Neural cell (in vitro differentiated cells): ENCODE data around the gene CHRNA4. TPM values are rescaled to one million over a fixed set of nuclear protein-coding genes. Genes with fewer than 3 reads are reported as not detected.

Experiments used
- H2AFZ ChIP-seq: fragments of 200-600, 300-800 bp; sonication (generic), shearing (Covaris generic); 2 replicates; pipeline ENCODE4 v1.6.0; 2014; ENCODE audit warnings: low read depth, mild to moderate bottlenecking, antibody characterized with exemption, low read length, moderate library complexity
- H3F3A ChIP-seq: fragments of 200-600 bp; shearing (Covaris generic); 2 replicates; pipeline ENCODE4 v1.6.1; 2016; ENCODE audit warnings: mild to moderate bottlenecking, moderate library complexity, mixed read lengths, antibody characterized with exemption, low read length; ENCODE audit not compliant: insufficient read depth, poor library complexity, severe bottlenecking
- H3K27ac ChIP-seq: fragments of 200-600, 300-800 bp; sonication (generic), shearing (Covaris generic); 2 replicates; pipeline ENCODE4 v1.5.1; 2014; ENCODE audit warnings: mild to moderate bottlenecking, low read length, moderate library complexity
- H3K27me3 ChIP-seq: fragments of 300-800, 200-600 bp; sonication (generic), shearing (Covaris generic); 2 replicates; pipeline ENCODE4 v1.6.0; 2014; ENCODE audit warnings: mild to moderate bottlenecking, low read depth, low read length, moderate library complexity; ENCODE audit not compliant: insufficient read depth
- H3K36me3 ChIP-seq: fragments of 300-800, 200-600 bp; sonication (generic), shearing (Covaris generic); 2 replicates; pipeline ENCODE4 v1.5.1; 2014; ENCODE audit warnings: mild to moderate bottlenecking, antibody characterized with exemption, low read length, moderate library complexity; ENCODE audit not compliant: insufficient read depth
- H3K4me2 ChIP-seq: fragments of 300-800, 200-600 bp; sonication (generic), shearing (Covaris generic); 2 replicates; pipeline ENCODE4 v1.6.0; 2014; ENCODE audit warnings: mild to moderate bottlenecking, low read length
- H3K4me3 ChIP-seq: fragments of 300-800, 200-600 bp; sonication (generic), shearing (Covaris generic); 2 replicates; pipeline ENCODE4 v1.5.1; 2014; ENCODE audit warnings: mild to moderate bottlenecking, low read length, moderate library complexity
- H3K79me2 ChIP-seq: fragments of 200-600 bp; shearing (Covaris generic); replicated peaks from 2 replicates; pipeline ENCODE4 v1.6.0; 2014; ENCODE audit warnings: mild to moderate bottlenecking, low read length, moderate library complexity; ENCODE audit not compliant: insufficient read depth
- H3K9ac ChIP-seq: fragments of 300-800, 200-600 bp; sonication (generic), shearing (Covaris generic); 2 replicates; pipeline ENCODE4 v1.6.1; 2016; ENCODE audit warnings: mild to moderate bottlenecking, low read length, mixed read lengths
- H3K9me2 ChIP-seq: fragments of 200-600 bp; shearing (Covaris generic); 2 replicates; pipeline ENCODE4 v1.6.1; 2016; ENCODE audit warnings: mild to moderate bottlenecking, low read length, mixed read lengths; ENCODE audit not compliant: insufficient read depth
- H3K9me3 ChIP-seq: fragments of 200-600, 300-800 bp; sonication (generic), shearing (Covaris generic); 2 replicates; pipeline ENCODE4 v1.6.1; 2016; ENCODE audit warnings: mild to moderate bottlenecking, mixed run types, low read length, moderate library complexity, mixed read lengths
- H4K20me1 ChIP-seq: fragments of 200-600 bp; shearing (Covaris generic); 2 replicates; pipeline ENCODE4 v1.6.1; 2016; ENCODE audit warnings: mild to moderate bottlenecking, mixed run types; ENCODE audit not compliant: insufficient read depth
- EP300 ChIP-seq: fragments of 450-650 bp; conservative IDR thresholded peaks from 2 replicates; pipeline ENCODE4 v1.6.1; 2014; ENCODE audit warnings: antibody characterized with exemption, mild to moderate bottlenecking, moderate library complexity; ENCODE audit not compliant: poor library complexity, severe bottlenecking
- EZH2 ChIP-seq: fragments of 200-600, 300-800 bp; shearing (Covaris generic), sonication (generic); IDR thresholded peaks from 2 replicates; pipeline ENCODE4 v1.6.1; 2014; ENCODE audit warnings: antibody characterized with exemption, low read length, borderline replicate concordance, mild to moderate bottlenecking; ENCODE audit not compliant: insufficient read depth, poor library complexity, severe bottlenecking
- MXI1 ChIP-seq: fragments of 450-650 bp; conservative IDR thresholded peaks from 2 replicates; pipeline ENCODE4 v1.6.1; 2014; ENCODE audit warnings: antibody characterized with exemption, mild to moderate bottlenecking; ENCODE audit not compliant: poor library complexity, severe bottlenecking
- POLR2AphosphoS5 ChIP-seq: IDR thresholded peaks from 2 replicates; pipeline ENCODE4 v1.6.1; 2012
- RAD21 ChIP-seq: fragments of 450-650 bp; conservative IDR thresholded peaks from 2 replicates; pipeline ENCODE4 v1.6.1; 2014; ENCODE audit warnings: antibody characterized with exemption, mild to moderate bottlenecking, moderate library complexity
- SMC3 ChIP-seq: fragments of 450-650 bp; conservative IDR thresholded peaks from 2 replicates; pipeline ENCODE4 v1.6.1; 2014; ENCODE audit warnings: antibody characterized with exemption, mild to moderate bottlenecking, moderate library complexity; ENCODE audit not compliant: poor library complexity
- TAF1 ChIP-seq: IDR thresholded peaks from 2 replicates; pipeline ENCODE4 v1.6.1; 2012; ENCODE audit warnings: low read depth
- polyA plus RNA-seq: library from polyadenylated mRNA; depleted of rRNA; stranded (reverse); fragments of >200 nt; gene quantifications from 2 replicates; pipeline ENCODE4 v1.2.3, GENCODE V29; 2014
- TF ChIP-seq, protein P1 (sequence below): fragments of 450-650 bp; IDR thresholded peaks from 2 replicates; pipeline ENCODE4 v1.5.1; 2014; ENCODE audit warnings: antibody characterized with exemption, mild to moderate bottlenecking, moderate library complexity; ENCODE audit not compliant: poor library complexity, severe bottlenecking
- TF ChIP-seq, protein P2 (sequence below): IDR thresholded peaks from 2 replicates; pipeline ENCODE4 v1.6.1; 2012; ENCODE audit warnings: borderline replicate concordance

The CHRNA4 gene
- polyA plus RNA-seq, 1 donor from 2014 or later = 6.8 TPM

DNA sequence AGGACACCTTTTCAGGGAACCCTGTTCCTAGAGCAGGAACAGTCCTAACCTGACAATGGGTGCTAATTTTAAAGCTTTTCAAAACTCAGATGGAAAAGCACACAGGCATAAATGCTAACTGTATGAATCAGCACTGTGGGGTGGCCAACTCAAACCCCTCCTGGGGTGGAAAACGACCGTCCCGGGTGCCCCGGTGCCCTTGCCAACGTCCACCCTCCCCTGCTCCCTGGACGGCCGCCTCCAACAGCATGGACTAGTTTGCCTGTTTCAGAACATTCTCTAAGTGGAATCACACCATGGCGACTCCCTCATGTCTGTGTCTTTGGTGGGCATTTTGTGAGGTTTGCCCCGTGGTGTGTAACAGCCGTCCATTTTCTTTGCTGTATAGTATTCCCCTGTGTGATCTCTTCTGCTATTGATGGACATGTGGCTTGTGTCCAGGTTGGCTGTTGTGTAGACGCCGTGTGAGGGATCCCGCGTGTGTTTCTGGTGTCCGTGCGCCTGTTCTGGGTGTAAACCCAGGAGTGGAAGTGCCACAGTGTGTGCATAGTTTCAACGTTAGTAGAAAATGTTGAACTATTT is 62.3 kb downstream of the CHRNA4 start:
- Histone ChIP-seq H3F3A (no peaks in the 10 kb centered on the region), H3K4me2 (no peak overlapping the region), H3K9ac (no peak overlapping the region), H3K36me3 (no peaks in the 10 kb centered on the region), H3K27ac (no peak overlapping the region), H3K27me3 (no peaks in the 10 kb centered on the region), H3K9me2 (no peaks in the 10 kb centered on the region), H2AFZ (no peak overlapping the region), H3K9me3 (no peaks in the 10 kb centered on the region), H3K4me3 (no peak overlapping the region), H3K79me2 (no peaks in the 10 kb centered on the region), H4K20me1 (no peaks in the 10 kb centered on the region)
- TF ChIP-seq EP300 (no peak), POLR2AphosphoS5 (no peak), SMC3 (no peak), RAD21 (no peak), MXI1 (no peak), TAF1 (no peak), EZH2 (no peak)
- TF ChIP-seq, protein P1, sequence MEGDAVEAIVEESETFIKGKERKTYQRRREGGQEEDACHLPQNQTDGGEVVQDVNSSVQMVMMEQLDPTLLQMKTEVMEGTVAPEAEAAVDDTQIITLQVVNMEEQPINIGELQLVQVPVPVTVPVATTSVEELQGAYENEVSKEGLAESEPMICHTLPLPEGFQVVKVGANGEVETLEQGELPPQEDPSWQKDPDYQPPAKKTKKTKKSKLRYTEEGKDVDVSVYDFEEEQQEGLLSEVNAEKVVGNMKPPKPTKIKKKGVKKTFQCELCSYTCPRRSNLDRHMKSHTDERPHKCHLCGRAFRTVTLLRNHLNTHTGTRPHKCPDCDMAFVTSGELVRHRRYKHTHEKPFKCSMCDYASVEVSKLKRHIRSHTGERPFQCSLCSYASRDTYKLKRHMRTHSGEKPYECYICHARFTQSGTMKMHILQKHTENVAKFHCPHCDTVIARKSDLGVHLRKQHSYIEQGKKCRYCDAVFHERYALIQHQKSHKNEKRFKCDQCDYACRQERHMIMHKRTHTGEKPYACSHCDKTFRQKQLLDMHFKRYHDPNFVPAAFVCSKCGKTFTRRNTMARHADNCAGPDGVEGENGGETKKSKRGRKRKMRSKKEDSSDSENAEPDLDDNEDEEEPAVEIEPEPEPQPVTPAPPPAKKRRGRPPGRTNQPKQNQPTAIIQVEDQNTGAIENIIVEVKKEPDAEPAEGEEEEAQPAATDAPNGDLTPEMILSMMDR = no peak
- TF ChIP-seq, protein P2, sequence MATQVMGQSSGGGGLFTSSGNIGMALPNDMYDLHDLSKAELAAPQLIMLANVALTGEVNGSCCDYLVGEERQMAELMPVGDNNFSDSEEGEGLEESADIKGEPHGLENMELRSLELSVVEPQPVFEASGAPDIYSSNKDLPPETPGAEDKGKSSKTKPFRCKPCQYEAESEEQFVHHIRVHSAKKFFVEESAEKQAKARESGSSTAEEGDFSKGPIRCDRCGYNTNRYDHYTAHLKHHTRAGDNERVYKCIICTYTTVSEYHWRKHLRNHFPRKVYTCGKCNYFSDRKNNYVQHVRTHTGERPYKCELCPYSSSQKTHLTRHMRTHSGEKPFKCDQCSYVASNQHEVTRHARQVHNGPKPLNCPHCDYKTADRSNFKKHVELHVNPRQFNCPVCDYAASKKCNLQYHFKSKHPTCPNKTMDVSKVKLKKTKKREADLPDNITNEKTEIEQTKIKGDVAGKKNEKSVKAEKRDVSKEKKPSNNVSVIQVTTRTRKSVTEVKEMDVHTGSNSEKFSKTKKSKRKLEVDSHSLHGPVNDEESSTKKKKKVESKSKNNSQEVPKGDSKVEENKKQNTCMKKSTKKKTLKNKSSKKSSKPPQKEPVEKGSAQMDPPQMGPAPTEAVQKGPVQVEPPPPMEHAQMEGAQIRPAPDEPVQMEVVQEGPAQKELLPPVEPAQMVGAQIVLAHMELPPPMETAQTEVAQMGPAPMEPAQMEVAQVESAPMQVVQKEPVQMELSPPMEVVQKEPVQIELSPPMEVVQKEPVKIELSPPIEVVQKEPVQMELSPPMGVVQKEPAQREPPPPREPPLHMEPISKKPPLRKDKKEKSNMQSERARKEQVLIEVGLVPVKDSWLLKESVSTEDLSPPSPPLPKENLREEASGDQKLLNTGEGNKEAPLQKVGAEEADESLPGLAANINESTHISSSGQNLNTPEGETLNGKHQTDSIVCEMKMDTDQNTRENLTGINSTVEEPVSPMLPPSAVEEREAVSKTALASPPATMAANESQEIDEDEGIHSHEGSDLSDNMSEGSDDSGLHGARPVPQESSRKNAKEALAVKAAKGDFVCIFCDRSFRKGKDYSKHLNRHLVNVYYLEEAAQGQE = no peak

DNA sequence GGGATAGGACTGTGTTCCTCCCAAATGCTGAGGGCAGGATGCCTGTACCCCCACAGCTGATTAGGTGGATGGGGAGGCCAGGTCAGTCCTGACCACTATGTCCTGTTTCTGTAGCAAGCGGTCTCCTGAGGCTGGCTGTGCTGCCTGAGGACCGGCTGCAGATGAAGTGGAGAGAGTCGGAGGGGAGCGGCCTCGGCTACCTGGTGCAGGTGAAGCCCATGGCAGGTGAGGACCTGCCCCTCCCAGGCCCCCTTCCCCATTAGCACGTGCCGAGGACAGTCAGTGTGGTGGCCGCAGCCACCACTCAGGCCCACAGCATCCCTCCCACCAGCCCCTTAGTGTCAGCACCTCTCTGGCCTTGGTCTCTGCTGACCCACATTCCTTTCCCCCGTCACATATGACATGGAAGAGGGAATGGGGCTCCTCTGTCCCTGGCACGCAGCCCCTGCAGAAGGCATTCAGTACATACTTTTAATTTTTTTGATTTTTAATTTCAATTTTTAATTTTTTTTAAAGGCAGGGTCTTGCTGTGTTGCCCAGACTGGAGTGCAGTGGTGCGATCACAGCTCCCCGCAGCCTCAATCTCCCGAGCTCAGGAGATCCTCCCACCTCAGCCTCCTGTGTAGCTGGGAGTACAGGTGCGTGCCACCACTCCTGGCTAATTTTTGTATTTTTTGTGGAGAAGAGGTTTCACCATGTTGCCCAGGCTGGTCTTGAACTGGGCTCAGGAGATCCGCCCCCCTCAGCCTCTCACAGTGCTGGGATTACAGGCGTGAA is 63.2 kb downstream of the CHRNA4 start:
- Histone ChIP-seq H3K27ac (no peak overlapping the region), H3K9me3 (no peaks in the 10 kb centered on the region), H3K4me2 (no peak overlapping the region), H3K79me2 (no peaks in the 10 kb centered on the region), H2AFZ (no peak overlapping the region), H3F3A (no peaks in the 10 kb centered on the region), H3K9ac (no peak overlapping the region), H4K20me1 (no peaks in the 10 kb centered on the region), H3K27me3 (no peaks in the 10 kb centered on the region), H3K9me2 (no peaks in the 10 kb centered on the region), H3K36me3 (no peaks in the 10 kb centered on the region), H3K4me3 (no peak overlapping the region)
- TF ChIP-seq, protein P1 = no peak
- TF ChIP-seq RAD21 (no peak), TAF1 (no peak), POLR2AphosphoS5 (no peak), MXI1 (no peak), EP300 (no peak), SMC3 (no peak), EZH2 (no peak)
- TF ChIP-seq, protein P2 = no peak
